GM23248 (cell line): ENCODE data around the gene SLC9A9.

ENCODE experiments used
- EZH2 ChIP-seq: fragments of 200-600 bp; sonication (generic); IDR thresholded peaks from 2 replicates; pipeline ENCODE4 v1.6.1; 2018; ENCODE audit warnings: antibody characterized with exemption, mild to moderate bottlenecking; ENCODE audit not compliant: insufficient read depth, poor library complexity, severe bottlenecking
- EZH2phosphoT487 ChIP-seq: fragments of 200-600 bp; sonication (generic); IDR thresholded peaks from 2 replicates; pipeline ENCODE4 v1.6.1; 2018; ENCODE audit warnings: antibody characterized with exemption, moderate library complexity, mild to moderate bottlenecking, low read depth; ENCODE audit not compliant: insufficient read depth

DNA sequence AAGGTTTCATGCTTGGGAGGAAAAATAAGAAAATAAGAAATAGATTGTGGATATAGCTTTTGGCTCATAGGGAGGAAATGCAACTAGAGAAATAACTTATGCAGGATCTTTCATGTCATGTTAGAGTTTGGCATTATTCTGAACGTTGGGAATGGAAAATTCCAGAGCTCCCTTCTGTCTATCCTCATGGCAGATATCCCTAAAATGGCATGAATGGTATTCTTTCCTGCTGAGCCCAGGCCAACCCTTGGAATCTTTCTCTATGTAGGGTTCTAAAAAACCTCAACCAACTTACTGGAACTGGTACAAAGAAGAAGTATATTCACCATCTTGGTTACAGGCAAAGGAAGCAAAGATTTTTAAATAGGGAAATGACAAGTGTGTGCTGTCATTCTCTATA is 516.2 kb downstream of the SLC9A9 start:
- no peak for TF ChIP-seq EZH2phosphoT487
- TF ChIP-seq EZH2: no peak
